PC-9 (cell line): ENCODE measurements around the gene TUBA1B. TPM values are rescaled to one million over a fixed set of nuclear protein-coding genes. Genes with fewer than 3 reads are reported as not detected.

Experiments
- BruUV-seq: library from RNA; stranded (reverse); fragments of 400-500 nt; replicated peaks from 2 replicates; lab custom pipeline; 2021; lab: Mats Ljungman, UMichigan
- CTCF ChIA-PET: fragments of 300-600 bp; sonication (Branson Sonifier 250); formaldehyde crosslinking; loops from one replicate; lab custom pipeline; 2022; ENCODE audit warnings: antibody characterized with exemption; lab: Charles Lee
- POLR2A ChIA-PET: fragments of 300-600 bp; sonication (Branson Sonifier 250); formaldehyde crosslinking; loops from one replicate; lab custom pipeline; 2022; ENCODE audit warnings: antibody characterized with exemption; ENCODE audit not compliant: unreplicated experiment; lab: Charles Lee
- DNase-seq, 2 experiments: peaks; one replicate each; pipeline versions ENCODE4 v3.0.0 to v3.0.0-alpha.2; 2015 to 2022; ENCODE audit warnings: mixed read lengths in 1 of 2
- H2AFZ ChIP-seq: fragments of 200-600 bp; sonication (generic); 2 replicates; pipeline ENCODE4 v1.8.1; 2017; ENCODE audit warnings: antibody characterized with exemption
- H3F3A ChIP-seq: fragments of 200-600 bp; sonication (generic); 2 replicates; pipeline ENCODE4 v1.8.1; 2017; ENCODE audit warnings: antibody characterized with exemption, mild to moderate bottlenecking, low read depth; ENCODE audit not compliant: insufficient read depth
- H3K27ac ChIP-seq: fragments of 200-600 bp; sonication (generic); 2 replicates; pipeline ENCODE4 v1.6.1; 2016; ENCODE audit warnings: mixed run types
- H3K27me3 ChIP-seq: fragments of 200-600 bp; sonication (generic); 2 replicates; pipeline ENCODE4 v1.6.1; 2016; ENCODE audit warnings: low read depth, mixed run types; ENCODE audit not compliant: insufficient read depth
- H3K36me3 ChIP-seq: fragments of 200-600 bp; sonication (generic); 2 replicates; pipeline ENCODE4 v1.6.1; 2016; ENCODE audit warnings: low read depth, mixed run types
- H3K4me1 ChIP-seq: fragments of 200-600 bp; sonication (generic); replicated peaks from 2 replicates; pipeline ENCODE4 v1.6.1; 2016; ENCODE audit warnings: mixed run types; ENCODE audit not compliant: insufficient read depth
- H3K4me2 ChIP-seq: fragments of 200-600 bp; sonication (generic); 2 replicates; pipeline ENCODE4 v1.6.1; 2017; ENCODE audit warnings: mixed run types
- H3K4me3 ChIP-seq: fragments of 200-600 bp; sonication (generic); 2 replicates; pipeline ENCODE4 v1.6.1; 2016; ENCODE audit warnings: mixed run types
- H3K79me2 ChIP-seq: fragments of 200-600 bp; sonication (generic); 2 replicates; pipeline ENCODE4 v1.6.1; 2017; ENCODE audit warnings: low read depth, mixed run types
- H3K9me2 ChIP-seq: fragments of 200-600 bp; sonication (generic); 2 replicates; pipeline ENCODE4 v1.8.1; 2017; ENCODE audit warnings: mild to moderate bottlenecking; ENCODE audit not compliant: insufficient read depth
- H3K9me3 ChIP-seq: fragments of 200-600 bp; sonication (generic); 2 replicates; pipeline ENCODE4 v1.8.1; 2016; ENCODE audit warnings: low read depth; ENCODE audit not compliant: insufficient read depth
- H4K20me1 ChIP-seq: fragments of 200-600 bp; sonication (generic); 2 replicates; pipeline ENCODE4 v1.8.1; 2017; ENCODE audit not compliant: insufficient read depth
- EZH2 ChIP-seq: fragments of 200-600 bp; sonication (generic); IDR thresholded peaks from 2 replicates; pipeline ENCODE4 v1.8.0; 2017; ENCODE audit warnings: antibody characterized with exemption, low read depth
- intact Hi-C: fragments of 100-400 bp; cut with micrococcal nuclease; formaldehyde crosslinking; loops from one replicate; pipeline ENCODE4 v1.10.0; 2022; ENCODE audit not compliant: unreplicated experiment
- total RNA-seq: library from RNA; stranded (reverse); gene quantifications from 2 replicates; pipeline ENCODE4 v1.2.3, GENCODE V29; 2021
- TF ChIP-seq, protein P1 (sequence below): fragments of 200-600 bp; sonication (generic); conservative IDR thresholded peaks from 2 replicates; pipeline ENCODE4 v1.6.1; 2017; ENCODE audit warnings: mixed run types, antibody characterized with exemption, mild to moderate bottlenecking, moderate library complexity

TUBA1B gene
- total RNA-seq, 1 experiment from 2014 or later: 1,061 TPM

- Histone ChIP-seq H3K9me3 (no peaks in the 10 kb centered on the region), H3K27me3 (no peaks in the 10 kb centered on the region), H3K36me3 (no peaks in the 10 kb centered on the region), H2AFZ (no peak overlapping the region), H3K27ac (no peak overlapping the region), H3K4me1 (no peaks in the 10 kb centered on the region), H3K4me2 (no peak overlapping the region), H3K4me3 (no peak overlapping the region), H3K79me2 (no peaks in the 10 kb centered on the region), H4K20me1 (no peaks in the 10 kb centered on the region), H3F3A (peaks cover 20% of the 10 kb centered on the region; the same call in 1 of the 2 replicates), H3K9me2 (no peaks in the 10 kb centered on the region)
- intact Hi-C loops: loop anchor here (1.0 to 5.0 kb wide), 3 partner anchors 33 to 124 kb away; partner anchors contain the start of gene DDN
- BruUV-seq: no TSS peak
- TF ChIP-seq, protein P1, sequence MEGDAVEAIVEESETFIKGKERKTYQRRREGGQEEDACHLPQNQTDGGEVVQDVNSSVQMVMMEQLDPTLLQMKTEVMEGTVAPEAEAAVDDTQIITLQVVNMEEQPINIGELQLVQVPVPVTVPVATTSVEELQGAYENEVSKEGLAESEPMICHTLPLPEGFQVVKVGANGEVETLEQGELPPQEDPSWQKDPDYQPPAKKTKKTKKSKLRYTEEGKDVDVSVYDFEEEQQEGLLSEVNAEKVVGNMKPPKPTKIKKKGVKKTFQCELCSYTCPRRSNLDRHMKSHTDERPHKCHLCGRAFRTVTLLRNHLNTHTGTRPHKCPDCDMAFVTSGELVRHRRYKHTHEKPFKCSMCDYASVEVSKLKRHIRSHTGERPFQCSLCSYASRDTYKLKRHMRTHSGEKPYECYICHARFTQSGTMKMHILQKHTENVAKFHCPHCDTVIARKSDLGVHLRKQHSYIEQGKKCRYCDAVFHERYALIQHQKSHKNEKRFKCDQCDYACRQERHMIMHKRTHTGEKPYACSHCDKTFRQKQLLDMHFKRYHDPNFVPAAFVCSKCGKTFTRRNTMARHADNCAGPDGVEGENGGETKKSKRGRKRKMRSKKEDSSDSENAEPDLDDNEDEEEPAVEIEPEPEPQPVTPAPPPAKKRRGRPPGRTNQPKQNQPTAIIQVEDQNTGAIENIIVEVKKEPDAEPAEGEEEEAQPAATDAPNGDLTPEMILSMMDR: peak; percentile 73
- TF ChIP-seq EZH2: no peak
- POLR2A ChIA-PET: interaction anchor here (0.5 to 0.7 kb wide), 3 partner anchors 29 to 55 kb away, joined by 3 to 23 read pairs (median 8); no protein-coding TSS in a partner anchor
- CTCF ChIA-PET: interaction anchor here (0.7 to 1.7 kb wide), 10 partner anchors 9 to 255 kb away, joined by 3 to 25 read pairs (median 5); partner anchors contain the start of gene RND1
- peak in 1 of 2 experiments; percentile 75 for DNase-seq
These were observed 10.0 kb downstream of the TUBA1B start for GRCh38 chr12:49121047-49121696.

GRCh38 chr12:49111206-49111605 is 20.0 kb downstream of the TUBA1B start:
- no TSS peak for BruUV-seq
- peak overlapping the region; percentile 20 for H3K27ac ChIP-seq

More at GRCh38 chr12:49111206-49111605, 20.0 kb downstream of the TUBA1B start:
- intact Hi-C loops: no loop called here
- Histone ChIP-seq H4K20me1 (no peaks in the 10 kb centered on the region), H3K4me1 (peaks cover 27% of the 10 kb centered on the region), H3K79me2 (peaks cover 37% of the 10 kb centered on the region), H3K9me3 (no peaks in the 10 kb centered on the region), H2AFZ (peak overlapping the region; percentile 89), H3K4me2 (peak overlapping the region; percentile 99), H3F3A (peaks cover 13% of the 10 kb centered on the region; the same call in 1 of the 2 replicates), H3K36me3 (no peaks in the 10 kb centered on the region), H3K9me2 (no peaks in the 10 kb centered on the region), H3K4me3 (peak overlapping the region; percentile 92), H3K27me3 (no peaks in the 10 kb centered on the region)
- TF ChIP-seq EZH2: no peak
- TF ChIP-seq, protein P1: no peak
- DNase-seq: no peak
- CTCF ChIA-PET: interaction anchor here (0.6 to 2.7 kb wide), 3 partner anchors 10 to 112 kb away, joined by 3 to 22 read pairs (median 4); no protein-coding TSS in a partner anchor
- POLR2A ChIA-PET: interaction anchor here (0.6 kb wide), 3 partner anchors 153 to 322 kb away, joined by 4 to 5 read pairs (median 4); partner anchors contain the start of gene ADCY6
